Measurements from ENCODE around the gene F2RL2. TPM values are rescaled to one million over a fixed set of nuclear protein-coding genes. Genes with fewer than 3 reads are reported as not detected.

The F2RL2 gene
- total RNA-seq, 1 experiment from 2014 or later, result not detected

GRCh38 chr5:76591366-76591765, 31.8 kb downstream of the F2RL2 start:
- Histone ChIP-seq H4K5ac (ENCODE audit: insufficient read length, low read depth, low read length) (no peak overlapping the region), H3K14ac (ENCODE audit: insufficient read depth, low read length) (no peak overlapping the region), H3K56ac (ENCODE audit: insufficient read length, low read depth, low read length) (no peak overlapping the region), H2BK20ac (ENCODE audit: low read depth, low read length, poor library complexity, severe bottlenecking) (no peak overlapping the region), H2AK5ac (ENCODE audit: insufficient read length, low read length) (no peak overlapping the region), H3K18ac (ENCODE audit: insufficient read length, low read depth, low read length) (no peak overlapping the region), H3K27me3 (ENCODE audit: insufficient read depth, low read length) (no peaks in the 10 kb centered on the region), H4K20me1 (ENCODE audit: control insufficient read depth, insufficient read depth, insufficient read length) (no peaks in the 10 kb centered on the region), H2BK12ac (ENCODE audit: insufficient read length, low read depth, low read length) (no peak overlapping the region), H2BK15ac (ENCODE audit: low read depth, low read length) (no peak overlapping the region), H3K9me3 (ENCODE audit: control insufficient read depth, low read depth, low read length) (no peaks in the 10 kb centered on the region), H4K91ac (ENCODE audit: insufficient read length, low read depth, low read length) (no peak overlapping the region), H2BK5ac (ENCODE audit: insufficient read length, low read length) (no peak overlapping the region), H3K79me2 (ENCODE audit: insufficient read depth, low read length) (no peaks in the 10 kb centered on the region), H3K27ac (ENCODE audit: insufficient read length, low read depth, low read length) (no peak overlapping the region), H4K8ac (replicated peaks; ENCODE audit: insufficient read length, low read depth, low read length) (no peak overlapping the region), H3T11ph (ENCODE audit: low read length) (no peak overlapping the region), H3K9ac (ENCODE audit: extremely low read depth, insufficient read length, low read length) (no peak overlapping the region), H3K4me1 (ENCODE audit: insufficient read depth, low read length) (no peaks in the 10 kb centered on the region), H3K4ac (ENCODE audit: low read depth, low read length) (no peak overlapping the region), H2AFZ (ENCODE audit: low read length) (no peak overlapping the region), H2BK120ac (ENCODE audit: low read depth, low read length, poor library complexity, severe bottlenecking) (no peak overlapping the region), H3K23ac (ENCODE audit: insufficient read length, low read depth, low read length) (no peak overlapping the region), H3K23me2 (ENCODE audit: insufficient read length, low read depth, low read length, poor library complexity, severe bottlenecking) (no peaks in the 10 kb centered on the region), H3K79me1 (ENCODE audit: insufficient read depth, low read depth, low read length, poor library complexity, severe bottlenecking) (no peaks in the 10 kb centered on the region), H3K4me2 (ENCODE audit: insufficient read depth, insufficient read length, low read length) (no peak overlapping the region)
- no peak overlapping the region for H3K4me3 Mint-ChIP-seq
- no peaks in the 10 kb centered on the region for H3K4me1 Mint-ChIP-seq
- TF ChIP-seq, protein P1, sequence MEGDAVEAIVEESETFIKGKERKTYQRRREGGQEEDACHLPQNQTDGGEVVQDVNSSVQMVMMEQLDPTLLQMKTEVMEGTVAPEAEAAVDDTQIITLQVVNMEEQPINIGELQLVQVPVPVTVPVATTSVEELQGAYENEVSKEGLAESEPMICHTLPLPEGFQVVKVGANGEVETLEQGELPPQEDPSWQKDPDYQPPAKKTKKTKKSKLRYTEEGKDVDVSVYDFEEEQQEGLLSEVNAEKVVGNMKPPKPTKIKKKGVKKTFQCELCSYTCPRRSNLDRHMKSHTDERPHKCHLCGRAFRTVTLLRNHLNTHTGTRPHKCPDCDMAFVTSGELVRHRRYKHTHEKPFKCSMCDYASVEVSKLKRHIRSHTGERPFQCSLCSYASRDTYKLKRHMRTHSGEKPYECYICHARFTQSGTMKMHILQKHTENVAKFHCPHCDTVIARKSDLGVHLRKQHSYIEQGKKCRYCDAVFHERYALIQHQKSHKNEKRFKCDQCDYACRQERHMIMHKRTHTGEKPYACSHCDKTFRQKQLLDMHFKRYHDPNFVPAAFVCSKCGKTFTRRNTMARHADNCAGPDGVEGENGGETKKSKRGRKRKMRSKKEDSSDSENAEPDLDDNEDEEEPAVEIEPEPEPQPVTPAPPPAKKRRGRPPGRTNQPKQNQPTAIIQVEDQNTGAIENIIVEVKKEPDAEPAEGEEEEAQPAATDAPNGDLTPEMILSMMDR (conservative IDR thresholded peaks at IDR 0.05), result no peak
- no CpG with 5 or more reads among the region's 3 CpGs for WGBS (ENCODE audit: extremely low coverage, insufficient read length, low lambda C conversion rate)
- peaks cover 0 to 5% (median 2%) of the 10 kb centered on the region in 3 experiments; a peak in 1 of 7 replicates for H3K36me3 Mint-ChIP-seq (ENCODE audit: insufficient read depth in 1 of 3, low read depth in 3 of 3)
- no peaks in the 10 kb centered on the region for H3K27me3 Mint-ChIP-seq (ENCODE audit: low read depth)
- no peaks in the 10 kb centered on the region for H3K9me3 Mint-ChIP-seq
- no peak for DNase-seq
- peak overlapping the region in 1 of 3 experiments; percentile 11; a peak in 1 of 7 replicates for H3K27ac Mint-ChIP-seq

Measured in H9 (cell line).